ENCODE data around the gene USP40.
"Not testable (repeated sequence)": the region's sequence is repeated elsewhere in the genome, so short reads cannot be mapped to it uniquely, and the experiment has no call there.

USP40 gene

DNA sequence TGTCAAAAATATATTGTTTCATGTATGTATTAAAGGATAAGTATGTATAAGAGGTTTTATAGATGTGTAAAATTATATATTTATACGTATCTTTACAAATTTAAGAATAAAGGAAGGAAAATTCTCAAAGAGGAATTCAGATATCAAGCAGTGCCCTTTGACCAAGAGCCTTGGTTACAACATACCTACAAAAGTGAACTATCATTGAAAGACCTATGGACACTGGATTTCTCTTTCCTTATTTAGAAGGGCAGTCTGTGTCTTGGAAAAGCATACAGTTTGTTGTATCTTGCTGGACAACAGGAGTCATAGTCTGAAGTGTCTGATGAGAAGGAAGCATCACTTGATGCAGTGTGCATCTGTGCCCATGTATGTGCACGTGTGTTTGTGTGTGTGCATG is 21.8 kb upstream of the USP40 start:
- Histone ChIP-seq H4K5ac (ENCODE audit: low read length) (no peak overlapping the region), H3K27ac (ENCODE audit: low read depth, low read length) (no peak overlapping the region), H3K27me3 (ENCODE audit: insufficient read depth, low read length, poor library complexity) (no peaks in the 10 kb centered on the region), H2BK120ac (ENCODE audit: low read depth, low read length) (no peak overlapping the region), H3K36me3 (ENCODE audit: control insufficient read depth, insufficient read depth, low read length) (no peaks in the 10 kb centered on the region), H3K79me2 (ENCODE audit: control insufficient read depth, insufficient read depth, low read length) (no peaks in the 10 kb centered on the region), H2BK5ac (ENCODE audit: low read length) (no peak overlapping the region), H3K79me1 (ENCODE audit: low read length) (no peaks in the 10 kb centered on the region), H3K4me1 (ENCODE audit: control insufficient read depth, low read depth, low read length) (no peaks in the 10 kb centered on the region), H3K18ac (ENCODE audit: low read length) (no peak overlapping the region), H2AK5ac (ENCODE audit: low read length) (no peak overlapping the region), H2BK15ac (replicated peaks; ENCODE audit: low read depth) (no peak overlapping the region), H3K4ac (ENCODE audit: low read depth, low read length) (no peak overlapping the region), H3K4me3 (ENCODE audit: low read length) (no peak overlapping the region), H3K9ac (ENCODE audit: low read length) (no peak overlapping the region), H4K8ac (ENCODE audit: low read depth, low read length) (no peak overlapping the region), H3K56ac (ENCODE audit: low read length) (no peak overlapping the region), H3K23ac (ENCODE audit: low read length) (no peak overlapping the region), H3K4me2 (ENCODE audit: low read length) (no peak overlapping the region)
- no peak for DNase-seq
- WGBS (ENCODE audit: extremely low coverage, insufficient coverage, low lambda C conversion rate): 100% methylated on average over 1 of the region's 2 CpGs

DNA sequence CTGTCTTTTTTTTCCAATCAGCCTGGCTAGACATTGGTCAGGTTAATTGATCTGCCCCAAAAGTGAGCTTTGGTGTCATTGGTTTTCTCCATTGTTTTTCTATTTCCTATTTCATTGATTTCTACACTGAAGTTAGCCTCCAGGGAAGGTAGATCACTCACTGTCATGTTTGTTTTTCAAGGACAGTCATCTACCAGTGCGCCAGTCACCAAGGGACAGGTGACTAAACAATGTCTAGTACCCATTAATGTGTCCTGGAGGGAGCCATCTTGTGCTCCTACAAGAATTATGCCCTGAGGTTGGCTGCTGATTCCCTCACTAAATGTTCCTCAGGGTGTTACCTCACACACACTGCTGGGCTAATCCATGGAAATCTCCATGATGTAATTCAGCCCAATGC is 17.6 kb upstream of the USP40 start:
- H4K8ac ChIP-seq (ENCODE audit: low read depth, low read length): no peak overlapping the region
- H3K4ac ChIP-seq (ENCODE audit: low read depth, low read length): no peak overlapping the region
- H3K18ac ChIP-seq (ENCODE audit: low read length): no peak overlapping the region
- H2BK15ac ChIP-seq (replicated peaks; ENCODE audit: low read depth): no peak overlapping the region
- no peaks in the 10 kb centered on the region for H3K79me1 ChIP-seq (ENCODE audit: low read length)
- H3K27ac ChIP-seq (ENCODE audit: low read depth, low read length): no peak overlapping the region
- H2BK120ac ChIP-seq (ENCODE audit: low read depth, low read length): no peak overlapping the region
- no peak overlapping the region for H3K56ac ChIP-seq (ENCODE audit: low read length)
- no peak for DNase-seq
- no peak overlapping the region for H3K4me3 ChIP-seq (ENCODE audit: low read length)
- H3K4me1 ChIP-seq (ENCODE audit: control insufficient read depth, low read depth, low read length): no peaks in the 10 kb centered on the region
- no peaks in the 10 kb centered on the region for H3K27me3 ChIP-seq (ENCODE audit: insufficient read depth, low read length, poor library complexity)
- no peak overlapping the region for H4K5ac ChIP-seq (ENCODE audit: low read length)
- no peak overlapping the region for H2BK5ac ChIP-seq (ENCODE audit: low read length)
- WGBS (ENCODE audit: extremely low coverage, insufficient coverage, low lambda C conversion rate): no CpG with 5 or more reads among the region's 1 CpG
- H3K23ac ChIP-seq (ENCODE audit: low read length): no peak overlapping the region
- H3K79me2 ChIP-seq (ENCODE audit: control insufficient read depth, insufficient read depth, low read length): no peaks in the 10 kb centered on the region
- H3K9ac ChIP-seq (ENCODE audit: low read length): no peak overlapping the region
- no peaks in the 10 kb centered on the region for H3K36me3 ChIP-seq (ENCODE audit: control insufficient read depth, insufficient read depth, low read length)
- H3K4me2 ChIP-seq (ENCODE audit: low read length): no peak overlapping the region
- no peak overlapping the region for H2AK5ac ChIP-seq (ENCODE audit: low read length)

DNA sequence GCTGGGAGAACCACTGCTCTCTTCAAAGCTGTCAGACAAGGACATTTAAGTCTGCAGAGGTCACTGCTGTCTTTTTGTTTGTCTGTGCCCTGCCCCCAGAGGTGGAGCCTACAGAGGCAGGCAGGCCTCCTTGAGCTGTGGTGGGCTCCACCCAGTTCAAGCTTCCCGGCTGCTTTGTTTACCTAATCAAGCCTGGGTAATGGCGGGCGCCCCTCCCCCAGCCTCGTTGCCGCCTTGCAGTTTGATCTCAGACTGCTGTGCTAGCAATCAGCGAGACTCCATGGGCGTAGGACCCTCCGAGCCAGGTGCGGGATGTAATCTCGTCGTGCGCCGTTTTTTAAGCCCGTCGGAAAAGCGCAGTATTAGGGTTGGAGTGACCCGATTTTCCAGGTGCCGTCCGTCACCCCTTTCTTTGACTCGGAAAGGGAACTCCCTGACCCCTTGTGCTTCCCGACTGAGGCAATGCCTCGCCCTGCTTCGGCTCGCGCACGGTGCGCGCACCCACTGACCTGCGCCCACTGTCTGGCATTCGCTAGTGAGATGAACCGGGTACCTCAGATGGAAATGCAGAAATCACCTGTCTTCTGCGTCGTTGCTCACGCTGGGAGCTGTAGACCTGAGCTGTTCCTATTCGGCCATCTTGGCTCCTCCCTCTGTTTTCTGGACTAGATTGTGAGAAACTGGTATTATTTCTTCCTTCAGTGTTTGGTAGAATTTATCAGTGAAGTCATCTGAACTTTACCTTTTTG is 16.8 kb upstream of the USP40 start:
- H3K79me1 ChIP-seq (ENCODE audit: low read length); H2BK5ac ChIP-seq (ENCODE audit: low read length); H3K27me3 ChIP-seq (ENCODE audit: insufficient read depth, low read length, poor library complexity); H2AK5ac ChIP-seq (ENCODE audit: low read length); H4K8ac ChIP-seq (ENCODE audit: low read depth, low read length); H2BK120ac ChIP-seq (ENCODE audit: low read depth, low read length); H3K9ac ChIP-seq (ENCODE audit: low read length); H3K79me2 ChIP-seq (ENCODE audit: control insufficient read depth, insufficient read depth, low read length); H3K27ac ChIP-seq (ENCODE audit: low read depth, low read length); H3K4ac ChIP-seq (ENCODE audit: low read depth, low read length); H3K23ac ChIP-seq (ENCODE audit: low read length); H3K4me3 ChIP-seq (ENCODE audit: low read length); H3K18ac ChIP-seq (ENCODE audit: low read length); H2BK15ac ChIP-seq (replicated peaks; ENCODE audit: low read depth); H4K5ac ChIP-seq (ENCODE audit: low read length); DNase-seq; H3K36me3 ChIP-seq (ENCODE audit: control insufficient read depth, insufficient read depth, low read length); H3K56ac ChIP-seq (ENCODE audit: low read length); H3K4me1 ChIP-seq (ENCODE audit: control insufficient read depth, low read depth, low read length); H3K4me2 ChIP-seq (ENCODE audit: low read length): not testable (repeated sequence)
- no CpG with 5 or more reads among the region's 35 CpGs for WGBS (ENCODE audit: extremely low coverage, insufficient coverage, low lambda C conversion rate)

- not testable (repeated sequence) for H3K4me1 ChIP-seq (ENCODE audit: control insufficient read depth, low read depth, low read length); H2BK15ac ChIP-seq (replicated peaks; ENCODE audit: low read depth); H4K8ac ChIP-seq (ENCODE audit: low read depth, low read length); H4K5ac ChIP-seq (ENCODE audit: low read length); H3K79me2 ChIP-seq (ENCODE audit: control insufficient read depth, insufficient read depth, low read length); H3K4ac ChIP-seq (ENCODE audit: low read depth, low read length); H3K27me3 ChIP-seq (ENCODE audit: insufficient read depth, low read length, poor library complexity); H3K4me2 ChIP-seq (ENCODE audit: low read length); H3K18ac ChIP-seq (ENCODE audit: low read length); H3K23ac ChIP-seq (ENCODE audit: low read length); H3K4me3 ChIP-seq (ENCODE audit: low read length); H2AK5ac ChIP-seq (ENCODE audit: low read length); H3K36me3 ChIP-seq (ENCODE audit: control insufficient read depth, insufficient read depth, low read length); H3K56ac ChIP-seq (ENCODE audit: low read length); H2BK5ac ChIP-seq (ENCODE audit: low read length); H3K27ac ChIP-seq (ENCODE audit: low read depth, low read length); H3K9ac ChIP-seq (ENCODE audit: low read length); H3K79me1 ChIP-seq (ENCODE audit: low read length); H2BK120ac ChIP-seq (ENCODE audit: low read depth, low read length); DNase-seq
- WGBS (ENCODE audit: extremely low coverage, insufficient coverage, low lambda C conversion rate): no CpG with 5 or more reads among the region's 5 CpGs
Observed at GRCh38 chr2:233577341-233577740, 10.8 kb upstream of the USP40 start.

DNA sequence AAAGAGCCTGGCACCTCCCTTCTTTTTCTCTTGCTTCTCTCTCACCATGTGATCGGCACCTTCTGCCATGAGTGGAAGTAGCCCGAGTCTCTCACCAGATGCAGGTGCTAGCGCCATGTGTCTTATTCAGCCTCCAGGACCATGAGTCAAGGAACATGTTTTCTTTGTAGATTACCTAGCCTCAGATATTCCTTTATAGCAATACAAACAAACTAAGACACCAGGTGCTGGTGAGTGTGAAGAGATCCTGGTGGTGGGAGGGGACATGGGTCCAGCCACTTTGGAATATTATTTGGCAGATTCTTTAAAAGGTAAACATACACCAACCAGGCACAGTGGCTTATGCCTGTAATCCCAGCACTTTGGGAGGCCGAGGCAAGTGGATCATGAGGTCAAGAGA is 5.9 kb upstream of the USP40 start:
- no peaks in the 10 kb centered on the region for H3K79me2 ChIP-seq (ENCODE audit: control insufficient read depth, insufficient read depth, low read length)
- H2BK5ac ChIP-seq (ENCODE audit: low read length): no peak overlapping the region
- no peak overlapping the region for H3K56ac ChIP-seq (ENCODE audit: low read length)
- no peak for DNase-seq
- H3K4me2 ChIP-seq (ENCODE audit: low read length): no peak overlapping the region
- no peaks in the 10 kb centered on the region for H3K27me3 ChIP-seq (ENCODE audit: insufficient read depth, low read length, poor library complexity)
- H3K18ac ChIP-seq (ENCODE audit: low read length): no peak overlapping the region
- no peak overlapping the region for H3K4ac ChIP-seq (ENCODE audit: low read depth, low read length)
- H2BK120ac ChIP-seq (ENCODE audit: low read depth, low read length): no peak overlapping the region
- H3K79me1 ChIP-seq (ENCODE audit: low read length): no peaks in the 10 kb centered on the region
- no peak overlapping the region for H4K8ac ChIP-seq (ENCODE audit: low read depth, low read length)
- no peak overlapping the region for H4K5ac ChIP-seq (ENCODE audit: low read length)
- no peak overlapping the region for H3K9ac ChIP-seq (ENCODE audit: low read length)
- H2BK15ac ChIP-seq (replicated peaks; ENCODE audit: low read depth): no peak overlapping the region
- H3K27ac ChIP-seq (ENCODE audit: low read depth, low read length): no peak overlapping the region
- WGBS (ENCODE audit: extremely low coverage, insufficient coverage, low lambda C conversion rate): no CpG with 5 or more reads among the region's 4 CpGs
- H3K4me1 ChIP-seq (ENCODE audit: control insufficient read depth, low read depth, low read length): no peaks in the 10 kb centered on the region
- H3K23ac ChIP-seq (ENCODE audit: low read length): no peak overlapping the region
- no peak overlapping the region for H2AK5ac ChIP-seq (ENCODE audit: low read length)
- H3K4me3 ChIP-seq (ENCODE audit: low read length): no peak overlapping the region
- H3K36me3 ChIP-seq (ENCODE audit: control insufficient read depth, insufficient read depth, low read length): no peaks in the 10 kb centered on the region

DNA sequence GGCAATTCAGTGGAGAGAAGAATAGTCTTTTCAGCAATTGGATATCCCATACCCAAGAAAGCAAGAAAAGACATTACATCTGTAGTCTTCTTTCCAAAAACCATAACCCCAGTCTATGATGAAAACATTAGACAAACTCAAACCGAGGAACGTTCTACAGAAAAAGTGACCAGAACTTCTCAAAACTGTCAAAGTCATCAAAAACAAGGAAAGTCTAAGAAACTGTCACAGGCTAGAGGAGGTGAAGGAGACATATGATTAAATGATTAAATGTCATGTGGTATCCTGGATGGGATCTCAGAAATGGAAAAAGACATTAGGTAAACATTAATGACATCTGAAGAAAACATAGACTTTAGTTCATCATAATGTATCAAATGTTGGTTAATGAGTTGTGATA is 4.9 kb upstream of the USP40 start:
- H3K27ac ChIP-seq (ENCODE audit: low read depth, low read length): no peak overlapping the region
- no peak overlapping the region for H2AK5ac ChIP-seq (ENCODE audit: low read length)
- no peak for DNase-seq
- H3K56ac ChIP-seq (ENCODE audit: low read length): no peak overlapping the region
- H3K4me3 ChIP-seq (ENCODE audit: low read length): no peak overlapping the region
- no peak overlapping the region for H3K4me2 ChIP-seq (ENCODE audit: low read length)
- no peak overlapping the region for H3K4ac ChIP-seq (ENCODE audit: low read depth, low read length)
- no peak overlapping the region for H2BK5ac ChIP-seq (ENCODE audit: low read length)
- no peaks in the 10 kb centered on the region for H3K4me1 ChIP-seq (ENCODE audit: control insufficient read depth, low read depth, low read length)
- H2BK120ac ChIP-seq (ENCODE audit: low read depth, low read length): no peak overlapping the region
- no CpG with 5 or more reads among the region's 2 CpGs for WGBS (ENCODE audit: extremely low coverage, insufficient coverage, low lambda C conversion rate)
- no peaks in the 10 kb centered on the region for H3K79me1 ChIP-seq (ENCODE audit: low read length)
- no peak overlapping the region for H4K5ac ChIP-seq (ENCODE audit: low read length)
- H3K18ac ChIP-seq (ENCODE audit: low read length): no peak overlapping the region
- H3K79me2 ChIP-seq (ENCODE audit: control insufficient read depth, insufficient read depth, low read length): no peaks in the 10 kb centered on the region
- H2BK15ac ChIP-seq (replicated peaks; ENCODE audit: low read depth): no peak overlapping the region
- no peaks in the 10 kb centered on the region for H3K27me3 ChIP-seq (ENCODE audit: insufficient read depth, low read length, poor library complexity)
- no peak overlapping the region for H4K8ac ChIP-seq (ENCODE audit: low read depth, low read length)
- no peak overlapping the region for H3K9ac ChIP-seq (ENCODE audit: low read length)
- no peaks in the 10 kb centered on the region for H3K36me3 ChIP-seq (ENCODE audit: control insufficient read depth, insufficient read depth, low read length)
- no peak overlapping the region for H3K23ac ChIP-seq (ENCODE audit: low read length)

All from mesendoderm (in vitro differentiated cells).